Middle frontal gyrus (tissue), 1 donor: ENCODE results near the gene TEX22.

Source experiments
- DNase-seq: peaks from one replicate; pipeline ENCODE4 v3.0.0-alpha.2; 2015; ENCODE audit warnings: low spot score; ENCODE audit errors: extremely low spot score

The TEX22 gene

DNA sequence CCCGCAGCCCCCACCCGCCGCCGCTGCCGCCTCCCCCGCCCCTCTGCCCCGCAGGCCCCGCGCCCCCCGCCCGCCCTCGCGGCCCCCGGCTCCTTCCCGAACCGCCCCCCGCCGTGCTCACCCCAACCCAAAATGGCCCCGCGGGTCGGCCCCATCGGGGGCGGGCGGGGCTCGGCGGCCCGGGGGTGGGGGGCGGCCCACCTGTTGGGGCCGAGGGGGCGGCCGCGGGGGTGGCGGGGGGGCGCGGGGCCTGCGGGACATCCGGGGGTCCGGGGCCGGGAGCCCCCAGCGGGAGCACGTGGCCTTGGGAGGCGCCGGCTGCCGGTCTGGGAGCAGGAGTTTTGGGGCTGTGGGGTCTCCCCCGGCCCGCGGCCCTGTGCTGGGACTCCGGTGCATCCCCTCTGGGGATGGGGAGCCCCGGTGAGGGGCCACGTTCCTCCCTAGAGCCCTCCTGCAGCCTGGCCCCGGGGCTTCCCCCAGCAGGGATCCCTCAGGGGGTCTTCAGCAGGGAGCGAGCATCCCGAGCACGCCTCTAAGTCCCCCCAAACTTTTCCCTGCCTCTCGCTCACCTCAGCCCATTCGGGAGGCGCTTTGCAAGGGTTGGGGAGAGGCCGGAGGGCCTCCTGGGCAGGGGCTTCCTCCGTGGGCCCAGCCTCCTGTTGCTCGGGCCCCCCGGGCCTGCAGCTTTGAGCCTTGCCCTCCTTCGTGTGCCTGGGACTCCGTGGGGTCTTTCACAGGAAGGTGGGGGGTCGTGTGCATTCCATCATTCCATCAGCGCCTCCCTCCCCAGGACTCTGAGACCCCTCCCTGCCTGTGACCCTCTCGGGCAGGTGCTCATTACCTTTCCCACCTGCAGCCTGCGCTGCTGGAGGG is 22.0 kb downstream of the TEX22 start:
- no peak for DNase-seq

DNA sequence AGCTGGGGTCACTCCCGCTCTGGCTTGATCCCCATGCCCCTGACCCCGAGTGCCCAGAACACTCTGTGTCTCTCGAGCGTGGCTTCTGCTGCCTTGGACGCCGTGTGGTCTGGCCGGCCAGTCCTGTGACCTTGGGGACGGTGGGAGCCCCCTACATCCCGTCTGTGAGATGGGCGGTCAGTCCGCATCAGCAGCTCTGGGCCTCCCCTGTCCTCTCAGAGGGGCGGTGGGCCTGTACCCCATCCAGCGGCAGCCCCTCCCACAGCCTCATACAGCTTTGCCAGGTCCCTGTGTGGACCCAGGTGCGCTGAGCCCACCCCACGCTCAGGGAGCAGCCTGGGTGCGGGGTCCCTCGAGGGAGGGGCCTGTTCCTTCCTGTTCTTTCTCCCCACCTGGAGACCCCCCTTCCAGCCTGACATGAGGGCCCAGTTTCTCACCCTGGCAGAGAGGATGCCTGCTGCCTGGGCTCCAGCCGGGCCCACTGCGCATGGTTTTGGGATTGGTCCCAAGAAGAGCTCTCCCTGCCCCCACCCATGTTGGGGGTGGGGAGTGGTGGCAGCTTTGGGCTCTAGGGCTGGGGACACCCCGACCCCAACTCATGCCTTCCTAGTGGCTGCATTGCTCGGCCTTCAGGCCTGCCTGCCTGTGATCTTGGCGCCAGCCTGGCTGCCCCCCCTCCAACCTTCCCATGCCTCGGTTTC is 22.8 kb downstream of the TEX22 start:
- no peak for DNase-seq

GRCh38 chr14:105421723-105422615 is 23.6 kb downstream of the TEX22 start:
- no peak for DNase-seq

- DNase-seq: no peak
These were observed 24.6 kb downstream of the TEX22 start for GRCh38 chr14:105422695-105423487.

GRCh38 chr14:105423488-105424195 is 25.3 kb downstream of the TEX22 start:
- DNase-seq: no peak

DNA sequence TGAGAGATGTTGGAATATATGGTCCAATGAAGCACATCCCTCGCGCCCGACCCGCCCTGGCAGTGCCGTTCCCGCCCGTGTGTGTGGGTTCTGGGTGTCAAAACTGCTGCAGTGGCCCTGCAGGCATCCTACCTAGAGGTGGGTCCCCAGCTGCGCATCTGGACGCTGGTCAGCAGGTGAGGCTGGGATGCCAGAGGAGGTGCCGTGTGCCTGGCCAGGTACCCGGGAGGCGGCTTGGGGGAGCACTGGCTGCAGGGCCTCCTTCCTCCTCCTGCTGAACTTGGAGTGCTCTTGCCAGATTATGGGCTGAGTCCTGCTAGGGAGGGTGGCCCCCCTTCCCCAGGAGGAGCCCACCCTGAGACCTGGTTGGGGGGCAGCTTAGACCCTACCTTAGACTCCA is 26.5 kb downstream of the TEX22 start:
- DNase-seq: no peak

GRCh38 chr14:105425823-105426247 is 27.5 kb downstream of the TEX22 start:
- DNase-seq: no peak

GRCh38 chr14:105426416-105427130 is 28.2 kb downstream of the TEX22 start:
- DNase-seq: no peak

- DNase-seq: no peak
These were observed 29.1 kb downstream of the TEX22 start for GRCh38 chr14:105427412-105427811.

GRCh38 chr14:105427936-105428485 is 29.7 kb downstream of the TEX22 start:
- no peak for DNase-seq

- no peak for DNase-seq
These were observed 31.7 kb downstream of the TEX22 start for GRCh38 chr14:105430042-105430441.

DNA sequence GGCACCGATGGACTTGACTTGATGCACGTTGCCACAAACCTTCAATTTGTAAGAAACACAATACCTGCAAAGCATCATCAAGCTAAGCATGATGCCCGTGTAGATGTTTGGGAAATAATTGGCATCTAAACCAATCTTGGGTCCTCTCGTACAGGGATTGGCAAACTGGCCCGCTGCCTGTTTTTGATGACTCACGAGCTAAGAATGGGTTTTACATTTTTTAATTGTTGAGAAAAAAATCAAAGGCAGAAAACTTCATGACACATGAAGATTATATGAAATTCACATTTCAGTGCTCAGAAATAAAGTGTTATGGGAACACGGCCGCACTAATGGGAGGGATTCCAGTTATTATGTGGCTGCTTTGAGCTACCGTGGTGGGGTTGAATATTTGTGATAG is 32.2 kb downstream of the TEX22 start:
- DNase-seq: no peak

DNA sequence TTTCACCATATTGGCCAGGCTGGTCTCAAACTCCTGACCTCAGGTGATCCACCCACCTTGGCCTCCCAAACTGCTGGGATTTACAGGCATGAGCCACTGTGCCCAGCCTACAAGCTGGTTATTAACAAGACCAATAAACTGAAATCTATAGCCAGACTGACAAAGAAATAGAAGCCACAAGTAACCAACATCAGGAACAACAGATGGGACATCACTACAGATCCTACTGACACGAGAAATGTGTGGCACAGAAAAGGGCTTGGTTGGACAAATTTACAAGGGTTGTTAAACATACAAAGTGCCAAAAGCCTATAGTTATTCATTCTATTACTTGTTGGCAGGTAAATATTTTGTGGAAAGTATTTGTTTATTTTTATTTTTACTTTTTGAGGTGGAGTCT is 32.9 kb downstream of the TEX22 start:
- no peak for DNase-seq

- no peak for DNase-seq
These were observed 34.3 kb downstream of the TEX22 start for GRCh38 chr14:105432657-105433056.

DNA sequence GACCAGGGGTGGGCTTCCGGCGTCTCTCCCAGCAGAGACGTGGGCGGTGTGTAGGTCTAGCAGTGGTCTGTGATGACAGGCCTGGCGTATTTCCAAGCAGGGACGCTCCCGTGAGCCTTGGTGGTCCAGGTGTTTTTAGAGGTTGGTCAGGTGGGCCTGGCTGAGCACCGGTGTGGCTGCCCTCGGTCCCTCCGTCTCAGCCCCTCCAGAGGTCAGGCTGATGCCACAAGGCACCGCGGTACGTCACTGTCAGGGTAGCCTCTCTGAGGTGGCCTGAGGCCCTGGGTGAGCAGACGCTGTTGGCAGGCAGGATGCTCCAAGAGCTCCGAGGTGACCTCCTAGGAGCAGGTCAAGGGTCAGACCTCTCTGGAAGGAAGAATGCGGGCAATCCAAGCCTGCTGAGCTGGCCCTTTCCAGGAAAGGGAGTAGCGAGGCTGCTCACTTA is 34.8 kb downstream of the TEX22 start:
- DNase-seq: no peak

DNA sequence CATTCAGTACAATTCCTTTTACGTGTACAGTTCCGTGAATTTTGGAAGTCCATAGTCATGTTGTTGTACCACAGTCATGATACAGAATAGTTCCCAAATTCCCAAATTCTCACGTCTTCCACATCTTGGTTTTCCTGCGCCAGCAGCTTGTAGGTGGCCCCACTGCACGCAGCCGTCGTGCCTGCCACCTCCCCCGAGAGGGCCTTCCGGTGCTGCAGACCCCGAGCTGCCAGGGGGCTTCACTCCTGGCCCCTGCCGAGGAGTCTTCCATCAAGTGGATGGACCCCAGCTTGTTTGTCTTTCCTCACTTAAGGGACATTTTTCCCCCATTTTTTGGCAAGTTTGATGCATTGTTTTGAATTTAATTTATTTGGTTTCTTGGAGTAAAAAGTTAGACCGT is 38.1 kb downstream of the TEX22 start:
- no peak for DNase-seq

DNA sequence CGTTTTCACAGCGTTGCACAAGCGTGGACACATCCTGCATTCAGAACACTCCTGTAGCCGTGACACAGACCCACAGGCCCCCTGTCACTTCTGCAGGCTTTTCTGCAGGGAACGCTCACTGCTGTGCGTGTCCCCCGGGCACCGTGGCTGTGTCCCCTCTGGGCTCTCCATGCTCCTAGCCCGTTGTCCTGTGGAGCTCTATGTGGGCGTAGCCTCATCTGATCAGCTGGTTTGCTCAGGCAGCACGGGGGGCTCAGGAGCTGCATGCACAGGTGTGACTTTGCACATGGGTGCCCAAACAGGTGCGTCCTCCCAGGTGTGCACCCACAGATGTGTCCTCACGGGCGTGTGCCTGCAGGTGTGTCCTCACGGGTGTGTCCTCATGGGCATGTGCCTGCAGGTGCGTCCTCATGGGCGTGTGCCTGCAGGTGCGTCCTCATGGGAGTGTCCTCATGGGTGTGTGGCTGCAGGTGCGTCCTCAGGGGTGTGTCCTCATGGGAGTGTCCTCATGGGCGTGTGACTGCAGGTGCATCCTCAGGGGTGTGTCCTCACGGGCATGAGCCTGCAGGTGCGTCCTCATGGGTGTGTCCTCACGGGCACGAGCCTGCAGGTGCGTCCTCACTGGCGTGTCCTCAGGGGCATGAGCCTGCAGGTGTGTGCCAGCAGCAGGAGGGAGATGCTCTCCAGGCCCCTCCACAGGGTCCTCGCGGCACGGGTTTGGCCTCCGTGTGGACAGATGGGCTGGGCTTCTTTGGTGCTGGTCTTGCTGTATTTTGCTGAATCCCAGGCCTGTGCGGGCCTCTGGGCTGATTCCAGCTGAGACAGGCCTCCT is 38.8 kb downstream of the TEX22 start:
- no peak for DNase-seq
